Measurements from ENCODE around the gene QKI.

QKI gene

GRCh38 chr6:163393923-163394322 is 20.6 kb upstream of the QKI start:
- DNase-seq, result no peak

- no peak for DNase-seq
Observed at GRCh38 chr6:163394659-163395058, 19.9 kb upstream of the QKI start.

GRCh38 chr6:163395122-163395830 is 19.2 kb upstream of the QKI start:
- DNase-seq, result no peak

- no peak for DNase-seq
Observed at GRCh38 chr6:163395831-163396185, 18.7 kb upstream of the QKI start.

- DNase-seq, result no peak
Observed at GRCh38 chr6:163397326-163397725, 17.2 kb upstream of the QKI start.

- DNase-seq, result no peak
Observed at GRCh38 chr6:163398115-163398514, 16.4 kb upstream of the QKI start.

GRCh38 chr6:163398815-163399214 is 15.7 kb upstream of the QKI start:
- no peak for DNase-seq

GRCh38 chr6:163400509-163400908 is 14.0 kb upstream of the QKI start:
- DNase-seq, result no peak

GRCh38 chr6:163401039-163401885 is 13.3 kb upstream of the QKI start:
- no peak for DNase-seq

GRCh38 chr6:163402616-163403015 is 11.9 kb upstream of the QKI start:
- DNase-seq, result no peak

- no peak for DNase-seq
Observed at GRCh38 chr6:163404825-163405265, 9.7 kb upstream of the QKI start.

- no peak for DNase-seq
Observed at GRCh38 chr6:163405412-163406309, 8.9 kb upstream of the QKI start.

GRCh38 chr6:163406366-163406765 is 8.2 kb upstream of the QKI start:
- no peak for DNase-seq

GRCh38 chr6:163406830-163407229 is 7.7 kb upstream of the QKI start:
- DNase-seq, result no peak

GRCh38 chr6:163408352-163408991 is 6.0 kb upstream of the QKI start:
- no peak for DNase-seq

GRCh38 chr6:163409712-163410111 is 4.8 kb upstream of the QKI start:
- DNase-seq, result no peak

- DNase-seq, result no peak
Observed at GRCh38 chr6:163412341-163412740, 2.2 kb upstream of the QKI start.

- DNase-seq, result no peak
Observed at GRCh38 chr6:163412801-163413344, 1.6 kb upstream of the QKI start.

- DNase-seq, result peak; percentile 90
Observed at GRCh38 chr6:163413345-163414116, 987 bp upstream of the QKI start.

- no peak for DNase-seq
Observed at GRCh38 chr6:163414946-163415619, 565 bp downstream of the QKI start.

All from activated T-cell treated with anti-CD3 and anti-CD28 coated beads for 4 hours (primary cell).